CD8-positive, alpha-beta memory T cell (primary cell): Measurements from ENCODE around the gene CILP2. TPM values are rescaled to one million over a fixed set of nuclear protein-coding genes. Genes with fewer than 3 reads are reported as not detected.

Experiments
- CTCF ChIA-PET: fragments of 350-600 bp; sonication (Branson Sonifier 250); formaldehyde crosslinking; loops from one replicate; lab custom pipeline; 2021; ENCODE audit warnings: antibody characterized with exemption; lab: Charles Lee
- POLR2A ChIA-PET: fragments of 350-600 bp; sonication (Branson Sonifier 250); formaldehyde crosslinking; loops from one replicate; lab custom pipeline; 2021; ENCODE audit warnings: antibody characterized with exemption; lab: Charles Lee
- DNase-seq, 5 donors: peaks; one replicate each; pipeline versions ENCODE4 v3.0.0 to v3.0.0-alpha.2; 2020 to 2022; ENCODE audit warnings: mixed read lengths in 1 of 5
- H3K27ac ChIP-seq: one replicate; pipeline ENCODE4 v1.7.0; 2013; ENCODE audit warnings: low read depth, mild to moderate bottlenecking, low read length, moderate library complexity
- H3K27me3 ChIP-seq: 2 replicates; pipeline ENCODE4 v1.7.0; 2013; ENCODE audit warnings: low read length, mild to moderate bottlenecking; ENCODE audit not compliant: insufficient read depth, poor library complexity, severe bottlenecking
- H3K36me3 ChIP-seq: 2 replicates; pipeline ENCODE4 v1.7.0; 2013; ENCODE audit warnings: mild to moderate bottlenecking, low read length, moderate library complexity; ENCODE audit not compliant: insufficient read depth
- H3K4me1 ChIP-seq: 2 replicates; pipeline ENCODE4 v1.7.0; 2013; ENCODE audit warnings: mild to moderate bottlenecking, low read length, moderate library complexity; ENCODE audit not compliant: insufficient read depth
- H3K4me3 ChIP-seq: 2 replicates; pipeline ENCODE4 v1.7.0; 2013; ENCODE audit warnings: mild to moderate bottlenecking, low read length
- H3K9me3 ChIP-seq: 2 replicates; pipeline ENCODE4 v1.7.0; 2013; ENCODE audit warnings: mild to moderate bottlenecking, low read length
- H3K27ac Mint-ChIP-seq, 8 donors: one replicate each; pipeline ENCODE4 v1.8.0; 2020 to 2021; ENCODE audit warnings: mixed read lengths in 8 of 8, mild to moderate bottlenecking in 6 of 8, inconsistent platforms in 3 of 8, moderate library complexity in 3 of 8
- H3K27me3 Mint-ChIP-seq, 2 donors: one replicate each; pipeline ENCODE4 v1.8.0; 2020 to 2021; ENCODE audit warnings: mixed read lengths in 2 of 2, mild to moderate bottlenecking in 1 of 2, moderate library complexity in 1 of 2
- H3K36me3 Mint-ChIP-seq, 3 donors: one replicate each; pipeline ENCODE4 v1.8.0; 2020 to 2021; ENCODE audit warnings: mixed read lengths in 3 of 3, inconsistent platforms in 1 of 3, mild to moderate bottlenecking in 1 of 3
- H3K4me1 Mint-ChIP-seq, 3 donors: one replicate each; pipeline ENCODE4 v1.8.0; 2020 to 2021; ENCODE audit warnings: mixed read lengths in 3 of 3, inconsistent platforms in 1 of 3, mild to moderate bottlenecking in 1 of 3
- H3K4me3 Mint-ChIP-seq, 7 donors: one replicate each; pipeline ENCODE4 v1.8.0; 2020 to 2021; ENCODE audit warnings: mixed read lengths in 7 of 7, mild to moderate bottlenecking in 6 of 7, moderate library complexity in 4 of 7, inconsistent platforms in 2 of 7
- H3K9me3 Mint-ChIP-seq, 5 donors: one replicate each; pipeline ENCODE4 v1.8.0; 2020 to 2022; ENCODE audit warnings: mixed read lengths in 5 of 5, mild to moderate bottlenecking in 3 of 5, moderate library complexity in 2 of 5, inconsistent platforms in 1 of 5
- polyA plus RNA-seq: library from polyadenylated mRNA; unstranded; fragments of 300-500 nt; fragmentation: Illumina TruSeq; gene quantifications from one replicate; pipeline ENCODE4 v1.2.3, GENCODE V29; 2021
- total RNA-seq, 2 experiments: library from RNA; stranded (reverse); gene quantifications; one replicate each; pipeline ENCODE4 v1.2.3, GENCODE V29; 2021

Gene CILP2
- total and polyA plus RNA-seq, 3 experiments from 2014 or later = 0.07 to 0.33 (median 0.11) TPM

- Mint-ChIP-seq H3K4me3 (no peak overlapping the region), H3K4me1 (peaks cover 20 to 24% (median 22%) of the 10 kb centered on the region in 3 donors), H3K27ac (peak overlapping the region in 3 of 8 donors; percentile 6 to 50 (median 45)), H3K36me3 (peaks cover 0 to 78% (median 5%) of the 10 kb centered on the region in 3 donors), H3K27me3 (peaks cover 0 to 3% of the 10 kb centered on the region in 2 donors), H3K9me3 (no peaks in the 10 kb centered on the region)
- H3K9me3 ChIP-seq = no peaks in the 10 kb centered on the region
- H3K27me3 ChIP-seq = no peaks in the 10 kb centered on the region
- H3K27ac ChIP-seq = no peak overlapping the region
- peaks cover 68% of the 10 kb centered on the region for H3K36me3 ChIP-seq
- H3K4me1 ChIP-seq = peaks cover 18% of the 10 kb centered on the region
- DNase-seq = peak in 1 of 5 donors; percentile 43
- CTCF ChIA-PET = interaction anchor here (7.3 kb wide), 1 partner anchor 130 kb away, joined by 166 read pairs; no protein-coding TSS in a partner anchor
- H3K4me3 ChIP-seq = no peak overlapping the region
- POLR2A ChIA-PET = no interaction called here
These were observed 44.1 kb upstream of the CILP2 start for GRCh38 chr19:19493841-19494546.

- Mint-ChIP-seq H3K4me3 (peak overlapping the region in 1 of 7 donors; percentile 30), H3K27me3 (peaks cover 0 to 2% of the 10 kb centered on the region in 2 donors), H3K9me3 (no peaks in the 10 kb centered on the region), H3K4me1 (peaks cover 5% of the 10 kb centered on the region in 3 donors), H3K27ac (no peak overlapping the region), H3K36me3 (peaks cover 0 to 93% (median 4%) of the 10 kb centered on the region in 3 donors)
- peak in 1 of 5 donors; percentile 28 for DNase-seq
- Histone ChIP-seq H3K9me3 (no peaks in the 10 kb centered on the region), H3K27ac (no peak overlapping the region), H3K4me1 (no peaks in the 10 kb centered on the region), H3K36me3 (peaks cover 81% of the 10 kb centered on the region), H3K4me3 (no peak overlapping the region), H3K27me3 (no peaks in the 10 kb centered on the region)
- CTCF ChIA-PET = interaction anchor here (0.5 to 1.2 kb wide), 3 partner anchors 130 to 170 kb away, joined by 3 to 4 read pairs (median 3); no protein-coding TSS in a partner anchor
- POLR2A ChIA-PET = no interaction called here
These were observed 42.2 kb upstream of the CILP2 start for GRCh38 chr19:19495614-19496603.

- Mint-ChIP-seq H3K4me3 (no peak overlapping the region), H3K36me3 (peaks cover 0 to 95% (median 7%) of the 10 kb centered on the region in 3 donors), H3K9me3 (no peaks in the 10 kb centered on the region), H3K27me3 (peaks cover 0 to 5% of the 10 kb centered on the region in 2 donors), H3K27ac (no peak overlapping the region), H3K4me1 (peaks cover 0 to 5% (median 4%) of the 10 kb centered on the region in 3 donors)
- Histone ChIP-seq H3K27ac (no peak overlapping the region), H3K9me3 (no peaks in the 10 kb centered on the region), H3K27me3 (no peaks in the 10 kb centered on the region), H3K36me3 (peaks cover 85% of the 10 kb centered on the region), H3K4me3 (no peak overlapping the region), H3K4me1 (no peaks in the 10 kb centered on the region)
- CTCF ChIA-PET = no interaction called here
- POLR2A ChIA-PET = no interaction called here
- no peak for DNase-seq
These were observed 39.6 kb upstream of the CILP2 start for GRCh38 chr19:19498255-19498991.

GRCh38 chr19:19499272-19499995 lies 38.6 kb upstream of the CILP2 start:
- H3K9me3 Mint-ChIP-seq = no peaks in the 10 kb centered on the region
- H3K27me3 ChIP-seq = no peaks in the 10 kb centered on the region
- H3K4me3 Mint-ChIP-seq = no peak overlapping the region
- ChIA-PET CTCF (no interaction called here), POLR2A (no interaction called here)
- H3K4me3 ChIP-seq = no peak overlapping the region
- H3K36me3 ChIP-seq = peaks cover 84% of the 10 kb centered on the region
- H3K27ac Mint-ChIP-seq = peak overlapping the region in 1 of 8 donors; percentile 38
- DNase-seq = no peak
- H3K27ac ChIP-seq = no peak overlapping the region
- H3K9me3 ChIP-seq = no peaks in the 10 kb centered on the region
- no peaks in the 10 kb centered on the region for H3K4me1 ChIP-seq
- peaks cover 0 to 96% (median 9%) of the 10 kb centered on the region in 3 donors for H3K36me3 Mint-ChIP-seq
- peaks cover 0 to 5% of the 10 kb centered on the region in 2 donors for H3K27me3 Mint-ChIP-seq
- H3K4me1 Mint-ChIP-seq = peaks cover 0 to 5% (median 4%) of the 10 kb centered on the region in 3 donors

GRCh38 chr19:19500975-19501644 lies 37.0 kb upstream of the CILP2 start:
- peaks cover 78% of the 10 kb centered on the region for H3K36me3 ChIP-seq
- no peak overlapping the region for H3K4me3 ChIP-seq
- no peaks in the 10 kb centered on the region for H3K9me3 ChIP-seq
- H3K4me1 ChIP-seq = no peaks in the 10 kb centered on the region
- no peak overlapping the region for H3K27ac ChIP-seq
- Mint-ChIP-seq H3K36me3 (peaks cover 0 to 98% (median 7%) of the 10 kb centered on the region in 3 donors), H3K4me1 (peaks cover 0 to 4% (median 3%) of the 10 kb centered on the region in 3 donors), H3K4me3 (no peak overlapping the region), H3K27ac (no peak overlapping the region), H3K27me3 (peaks cover 0 to 5% of the 10 kb centered on the region in 2 donors), H3K9me3 (no peaks in the 10 kb centered on the region)
- ChIA-PET POLR2A (interaction anchor here (0.5 to 0.6 kb wide), 2 partner anchors 9 to 128 kb away, joined by 4 to 5 read pairs; no protein-coding TSS in a partner anchor), CTCF (interaction anchor here (0.5 kb wide), 1 partner anchor 9 kb away, joined by 3 read pairs; no protein-coding TSS in a partner anchor)
- no peak for DNase-seq
- no peaks in the 10 kb centered on the region for H3K27me3 ChIP-seq

GRCh38 chr19:19501798-19502197 lies 36.3 kb upstream of the CILP2 start:
- no peaks in the 10 kb centered on the region for H3K4me1 ChIP-seq
- no peaks in the 10 kb centered on the region for H3K9me3 ChIP-seq
- H3K9me3 Mint-ChIP-seq = no peaks in the 10 kb centered on the region
- POLR2A ChIA-PET = interaction anchor here (0.6 kb wide), 1 partner anchor 9 kb away, joined by 4 read pairs; no protein-coding TSS in a partner anchor
- H3K36me3 Mint-ChIP-seq = peaks cover 4 to 97% (median 11%) of the 10 kb centered on the region in 3 donors
- H3K27ac Mint-ChIP-seq = no peak overlapping the region
- CTCF ChIA-PET = no interaction called here
- H3K27ac ChIP-seq = no peak overlapping the region
- no peak overlapping the region for H3K4me3 ChIP-seq
- H3K36me3 ChIP-seq = peaks cover 71% of the 10 kb centered on the region
- H3K27me3 Mint-ChIP-seq = peaks cover 0 to 3% of the 10 kb centered on the region in 2 donors
- H3K27me3 ChIP-seq = no peaks in the 10 kb centered on the region
- H3K4me3 Mint-ChIP-seq = no peak overlapping the region
- DNase-seq = no peak
- peaks cover 0 to 2% (median 2%) of the 10 kb centered on the region in 3 donors for H3K4me1 Mint-ChIP-seq
